Thymus (tissue), 14 donors: Measurements from ENCODE around the gene C16orf89. TPM values are rescaled to one million over a fixed set of nuclear protein-coding genes. Genes with fewer than 3 reads are reported as not detected.
"Not testable (repeated sequence)": the region's sequence is repeated elsewhere in the genome, so short reads cannot be mapped to it uniquely, and the experiment has no call there.

Experiments
- DNase-seq, 9 donors: peaks; one replicate each; pipeline ENCODE4 v3.0.0-alpha.2; 2013; ENCODE audit warnings: low spot score in 9 of 9, low read depth in 6 of 9, missing footprints in 1 of 9
- H3K27ac ChIP-seq, 2 donors: one replicate each; pipeline ENCODE4 v1.5.1; 2013; ENCODE audit warnings: control low read depth in 1 of 2, low read depth in 1 of 2, low read length in 1 of 2, mild to moderate bottlenecking in 1 of 2, moderate library complexity in 1 of 2
- H3K27me3 ChIP-seq, 2 donors: one replicate each; pipeline ENCODE4 v1.5.1; 2013; ENCODE audit warnings: low read length in 1 of 2; ENCODE audit not compliant: control insufficient read depth in 2 of 2, insufficient read depth in 1 of 2
- H3K36me3 ChIP-seq, 2 donors: one replicate each; pipeline ENCODE4 v1.5.1; 2013; ENCODE audit warnings: low read length in 1 of 2, mild to moderate bottlenecking in 1 of 2, moderate library complexity in 1 of 2; ENCODE audit not compliant: control insufficient read depth in 2 of 2, insufficient read depth in 2 of 2
- H3K4me1 ChIP-seq, 2 donors: one replicate each; pipeline ENCODE4 v1.5.1; 2013; ENCODE audit warnings: low read length in 2 of 2; ENCODE audit not compliant: control insufficient read depth in 2 of 2, insufficient read depth in 2 of 2
- H3K4me3 ChIP-seq, 2 donors: one replicate each; pipeline ENCODE4 v1.5.1; 2013; ENCODE audit warnings: low read length in 2 of 2, control low read depth in 1 of 2, mild to moderate bottlenecking in 1 of 2
- H3K9me3 ChIP-seq, 2 donors: one replicate each; pipeline ENCODE4 v1.5.1; 2013; ENCODE audit warnings: low read length in 1 of 2, mild to moderate bottlenecking in 1 of 2; ENCODE audit not compliant: control insufficient read depth in 2 of 2, insufficient read depth in 1 of 2
- WGBS: extraction: QIAGEN DNeasy Blood & Tissue Kit; methylation state at CpG from one replicate; pipeline ENCODE4 v1.1.7; 2013; 5-methylcytosine and 5-hydroxymethylcytosine counted together
- long read RNA-seq, 10 donors: transcript quantifications; one replicate each; lab custom pipeline, GENCODE V29; 2026
- polyA plus RNA-seq: library from polyadenylated mRNA; stranded (reverse); fragments of 200-250 nt; gene quantifications from one replicate; pipeline ENCODE4 v1.2.3, GENCODE V29; 2013
- total RNA-seq: library from RNA; stranded (reverse); fragments of 120-200 nt; gene quantifications from one replicate; pipeline ENCODE4 v1.2.4, GENCODE V29; 2013
- donor health status: healthy.

Gene C16orf89, protein sequence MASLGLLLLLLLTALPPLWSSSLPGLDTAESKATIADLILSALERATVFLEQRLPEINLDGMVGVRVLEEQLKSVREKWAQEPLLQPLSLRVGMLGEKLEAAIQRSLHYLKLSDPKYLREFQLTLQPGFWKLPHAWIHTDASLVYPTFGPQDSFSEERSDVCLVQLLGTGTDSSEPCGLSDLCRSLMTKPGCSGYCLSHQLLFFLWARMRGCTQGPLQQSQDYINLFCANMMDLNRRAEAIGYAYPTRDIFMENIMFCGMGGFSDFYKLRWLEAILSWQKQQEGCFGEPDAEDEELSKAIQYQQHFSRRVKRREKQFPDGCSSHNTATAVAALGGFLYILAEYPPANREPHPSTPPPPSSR
- total RNA-seq, result 1.4 TPM
- 0.71 TPM for polyA plus RNA-seq
- long read RNA-seq, donor 1, result 0 reads
- long read RNA-seq, donor 2, result 0 reads
- long read RNA-seq, donor 3, partial matches to known transcripts, result 14 of 23 reads
- long read RNA-seq, donor 3, other reads (novel, unspliced or antisense), result 9 of 23 reads
- long read RNA-seq, donor 4, partial matches to known transcripts, result 10 of 10 reads
- long read RNA-seq, donor 4, other reads (novel, unspliced or antisense), result 0 of 10 reads
- long read RNA-seq, donor 5, partial matches to known transcripts, result 0 of 1 reads
- long read RNA-seq, donor 5, other reads (novel, unspliced or antisense), result 0 of 1 reads
- long read RNA-seq, donor 6, partial matches to known transcripts, result 0 of 1 reads
- long read RNA-seq, donor 6, other reads (novel, unspliced or antisense), result 0 of 1 reads
- long read RNA-seq, donor 7, result 0 reads
- long read RNA-seq, donor 8, result 0 reads
- long read RNA-seq, donor 9, partial matches to known transcripts, result 0 of 1 reads
- long read RNA-seq, donor 9, other reads (novel, unspliced or antisense), result 0 of 1 reads
- long read RNA-seq, donor 10, result 0 reads

- Histone ChIP-seq H3K4me1 (peaks cover 0 to 21% of the 10 kb centered on the region in 2 donors), H3K27me3 (no peaks in the 10 kb centered on the region), H3K36me3 (no peaks in the 10 kb centered on the region), H3K27ac (no peak within 1 kb of the TSS), H3K9me3 (peaks cover 0 to 5% of the 10 kb centered on the region in 2 donors), H3K4me3 (no peak within 1 kb of the TSS)
- 86% methylated on average over 10 of the region's 10 CpGs for WGBS
- DNase-seq, result no peak
These were observed at the start of gene C16orf89 for GRCh38 chr16:5065813-5066212. Gene C16orf89 (minus strand): TSS chr16:5065956. CDS start chr16:5065908, 48 bp downstream.

- not testable (repeated sequence) for H3K27me3 ChIP-seq, H3K4me1 ChIP-seq, H3K9me3 ChIP-seq, H3K27ac ChIP-seq, H3K36me3 ChIP-seq, H3K4me3 ChIP-seq, DNase-seq
- WGBS, result 52% methylated on average over 10 of the region's 10 CpGs
These were observed 45.2 kb upstream of the C16orf89 start for GRCh38 chr16:5110933-5111332.

GRCh38 chr16:5108505-5109158, 42.9 kb upstream of the C16orf89 start:
- H3K4me3 ChIP-seq, result no peak overlapping the region
- 95% methylated on average over 27 of the region's 27 CpGs for WGBS
- H3K9me3 ChIP-seq, result no peaks in the 10 kb centered on the region
- H3K36me3 ChIP-seq, result no peaks in the 10 kb centered on the region
- no peaks in the 10 kb centered on the region for H3K4me1 ChIP-seq
- no peaks in the 10 kb centered on the region for H3K27me3 ChIP-seq
- no peak for DNase-seq
- H3K27ac ChIP-seq, result no peak overlapping the region

GRCh38 chr16:5105039-5105438, 39.3 kb upstream of the C16orf89 start:
- H3K27me3 ChIP-seq, result not testable (repeated sequence)

DNA sequence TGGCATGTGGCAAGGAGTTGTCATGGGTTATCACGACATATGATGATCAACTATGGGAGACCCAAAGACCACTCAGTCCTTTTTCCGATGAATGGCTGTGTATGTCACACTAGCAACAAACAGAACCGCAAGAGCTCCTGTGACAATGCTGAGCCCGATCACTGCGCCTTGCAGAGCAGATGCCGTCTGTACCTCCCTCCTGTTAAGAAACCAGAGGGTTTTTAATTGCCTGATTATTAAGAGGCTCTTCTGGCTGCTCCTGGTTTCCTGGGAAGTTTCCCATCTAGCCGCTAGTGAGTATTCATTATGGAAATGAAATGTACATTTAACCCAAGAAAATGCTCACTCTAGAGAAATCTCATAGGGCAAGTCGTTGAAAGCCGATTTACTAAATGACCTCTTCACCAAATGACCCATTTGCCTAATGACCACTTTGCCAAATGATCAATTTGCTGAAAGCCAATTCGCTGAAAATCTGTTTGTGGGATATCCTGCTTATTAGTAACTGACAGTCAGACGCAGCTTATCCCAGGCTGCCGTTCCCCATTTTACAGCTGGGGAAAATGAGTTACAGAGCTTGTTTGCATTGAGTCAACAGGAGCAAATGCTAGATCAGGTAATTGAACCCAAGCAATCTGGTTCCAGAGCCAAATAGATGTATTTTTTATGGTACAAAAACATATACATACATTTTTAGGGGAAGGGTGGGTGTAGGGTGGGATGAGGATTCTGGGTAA, 37.7 kb upstream of the C16orf89 start:
- 93% methylated on average over 12 of the region's 12 CpGs for WGBS
- H3K36me3 ChIP-seq, H3K4me1 ChIP-seq, DNase-seq, H3K9me3 ChIP-seq, H3K27me3 ChIP-seq, H3K4me3 ChIP-seq, H3K27ac ChIP-seq: not testable (repeated sequence)

More at GRCh38 chr16:5105039-5105438, 39.3 kb upstream of the C16orf89 start:
- H3K36me3 ChIP-seq, H3K4me3 ChIP-seq, H3K9me3 ChIP-seq, H3K27ac ChIP-seq, H3K4me1 ChIP-seq, DNase-seq: not testable (repeated sequence)
- WGBS, result 82% methylated on average over 4 of the region's 5 CpGs

GRCh38 chr16:5099174-5099573, 33.4 kb upstream of the C16orf89 start:
- DNase-seq, H3K4me3 ChIP-seq, H3K36me3 ChIP-seq, H3K9me3 ChIP-seq, H3K27me3 ChIP-seq, H3K27ac ChIP-seq: not testable (repeated sequence)
- peaks cover 0 to 14% of the 10 kb centered on the region in 2 donors for H3K4me1 ChIP-seq
- 19% methylated on average over 4 of the region's 4 CpGs for WGBS

DNA sequence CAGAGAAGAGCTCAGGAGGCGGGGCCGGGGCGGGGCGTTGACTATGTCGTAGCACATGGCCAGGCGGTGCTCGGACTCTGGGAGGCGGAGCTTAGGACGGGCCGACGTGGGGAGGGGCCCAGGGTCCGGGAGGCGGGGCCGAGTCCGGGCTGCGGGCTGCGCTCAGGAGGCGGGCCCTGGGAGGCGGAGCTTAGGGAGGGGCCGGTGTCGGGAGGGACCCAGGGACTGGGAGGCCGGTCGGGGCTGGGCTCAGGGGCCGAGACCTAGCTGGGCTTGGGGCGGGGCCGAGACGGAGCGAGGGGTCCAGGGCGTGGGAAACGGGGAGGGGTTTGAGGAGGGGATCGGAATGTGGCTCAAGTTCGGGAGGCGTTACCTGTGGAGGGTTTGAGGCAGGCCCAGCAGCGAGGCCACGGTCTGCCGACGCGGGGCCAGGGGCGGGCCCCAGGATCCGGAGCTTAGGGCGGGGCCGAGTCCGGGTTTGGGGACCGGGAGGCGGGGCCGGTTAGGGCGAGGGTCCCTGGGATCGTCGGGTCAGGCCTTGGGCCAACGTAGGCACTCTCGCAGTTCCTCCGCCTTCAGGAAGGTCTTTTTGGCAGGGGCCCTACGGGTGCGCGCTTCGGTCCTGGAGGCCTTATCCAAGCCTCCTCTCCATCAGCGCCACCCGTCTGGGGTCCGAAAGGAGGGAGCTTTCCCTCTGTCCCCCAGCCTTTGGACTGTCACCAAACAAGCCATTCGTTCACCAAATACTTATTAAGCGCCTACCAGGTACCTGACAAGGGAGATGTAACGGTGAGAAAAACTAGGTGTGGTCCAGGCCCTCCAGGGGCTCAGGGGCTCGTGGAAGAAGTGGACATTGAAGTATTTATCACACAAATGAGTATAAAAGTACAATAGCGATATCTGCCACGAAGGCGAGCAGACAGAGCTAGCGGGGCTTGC, 32.7 kb upstream of the C16orf89 start:
- peak overlapping the region; percentile 50 to 58 for H3K4me3 ChIP-seq
- peaks cover 0 to 14% of the 10 kb centered on the region in 2 donors for H3K4me1 ChIP-seq
- DNase-seq, result peak in 5 of 9 donors; percentile 27 to 79 (median 53)
- peak overlapping the region; percentile 60 for H3K27ac ChIP-seq
- WGBS, result 3% methylated on average over 58 of the region's 67 CpGs
- H3K9me3 ChIP-seq, H3K36me3 ChIP-seq, H3K27me3 ChIP-seq: not testable (repeated sequence)
